KOPT-K1 (cell line): ENCODE results near the gene MYO15B.
A peak's percentile ranks its signal among the peaks of the same experiment; 100 is the strongest.

Experiments used
- H3K27ac ChIP-seq: fragments of 200-600 bp; sonication (generic); 2 replicates; pipeline ENCODE4 v1.5.1; 2016; ENCODE audit warnings: antibody characterized with exemption, mild to moderate bottlenecking, low read depth, low read length; ENCODE audit not compliant: poor library complexity, severe bottlenecking
- H3K36me3 ChIP-seq: fragments of 200-600 bp; sonication (generic); 2 replicates; pipeline ENCODE4 v1.5.1; 2017; ENCODE audit warnings: antibody characterized with exemption, mild to moderate bottlenecking, low read length, moderate library complexity; ENCODE audit not compliant: insufficient read depth
- H3K9me3 ChIP-seq: fragments of 200-600 bp; sonication (generic); 2 replicates; pipeline ENCODE4 v1.5.1; 2017; ENCODE audit warnings: antibody characterized with exemption, low read length, mild to moderate bottlenecking; ENCODE audit not compliant: insufficient read depth, poor library complexity, severe bottlenecking

Gene MYO15B

DNA sequence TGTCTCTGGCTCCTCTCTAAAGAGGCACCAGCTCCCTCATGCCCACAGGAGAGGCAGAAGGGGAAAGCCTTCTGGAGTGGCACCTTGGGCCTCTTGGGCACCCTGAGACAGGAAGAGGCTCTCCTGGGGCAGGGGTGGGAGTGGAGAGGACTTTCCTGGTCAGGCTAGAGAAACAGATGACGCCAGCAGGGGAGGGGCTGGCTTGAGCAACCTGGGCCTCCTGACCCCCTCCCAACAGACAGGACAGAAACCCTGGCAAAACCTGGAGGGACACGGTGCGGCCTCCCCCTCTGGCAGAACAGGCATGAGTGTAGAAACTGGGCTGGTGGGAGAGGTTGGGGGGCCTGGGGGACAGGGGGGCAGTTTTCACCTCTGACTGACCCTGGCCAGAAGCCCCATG is 51.7 kb downstream of the MYO15B start:
- Histone ChIP-seq H3K36me3 (peaks cover 6% of the 10 kb centered on the region; the same call in 1 of the 2 replicates), H3K27ac (no peak overlapping the region), H3K9me3 (no peaks in the 10 kb centered on the region)

DNA sequence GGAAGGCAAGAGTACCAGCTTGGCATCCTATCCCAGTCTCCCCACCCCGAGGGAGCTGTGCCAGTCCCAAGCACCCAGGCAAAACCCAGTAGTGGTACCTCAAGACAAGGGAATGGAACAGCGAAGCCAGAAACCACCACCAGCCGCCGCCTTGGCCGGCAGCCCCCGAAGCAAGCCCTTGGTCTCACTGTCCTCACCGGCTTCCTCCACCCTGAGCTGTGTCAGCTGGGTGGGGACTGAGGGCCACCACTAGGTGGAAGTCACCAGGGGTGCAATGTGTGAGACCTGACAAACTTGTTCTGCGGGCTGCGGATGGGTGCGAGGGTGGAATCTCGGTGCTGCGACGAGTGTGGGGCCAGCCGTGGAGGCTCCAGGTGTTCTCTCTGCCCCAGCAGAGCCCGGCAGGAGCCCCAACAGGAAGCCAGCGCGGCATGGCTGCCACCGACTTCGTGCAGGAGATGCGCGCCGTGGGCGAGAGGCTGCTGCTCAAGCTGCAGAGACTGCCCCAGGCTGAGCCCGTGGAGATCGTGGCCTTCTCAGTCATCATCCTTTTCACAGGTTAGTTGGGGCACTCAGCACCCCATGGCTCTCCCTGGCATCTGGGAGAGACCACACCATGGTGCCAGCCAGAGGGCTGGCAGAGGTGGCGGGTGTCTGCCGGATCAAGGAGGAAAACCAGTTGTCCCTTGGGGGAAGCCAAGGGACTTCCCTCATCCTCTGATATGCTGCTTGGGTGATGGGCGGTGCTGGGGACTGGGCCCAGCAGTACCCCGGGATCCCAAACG is 52.4 kb downstream of the MYO15B start:
- Histone ChIP-seq H3K27ac (no peak overlapping the region), H3K9me3 (no peaks in the 10 kb centered on the region), H3K36me3 (peaks cover 6% of the 10 kb centered on the region; the same call in 1 of the 2 replicates)

DNA sequence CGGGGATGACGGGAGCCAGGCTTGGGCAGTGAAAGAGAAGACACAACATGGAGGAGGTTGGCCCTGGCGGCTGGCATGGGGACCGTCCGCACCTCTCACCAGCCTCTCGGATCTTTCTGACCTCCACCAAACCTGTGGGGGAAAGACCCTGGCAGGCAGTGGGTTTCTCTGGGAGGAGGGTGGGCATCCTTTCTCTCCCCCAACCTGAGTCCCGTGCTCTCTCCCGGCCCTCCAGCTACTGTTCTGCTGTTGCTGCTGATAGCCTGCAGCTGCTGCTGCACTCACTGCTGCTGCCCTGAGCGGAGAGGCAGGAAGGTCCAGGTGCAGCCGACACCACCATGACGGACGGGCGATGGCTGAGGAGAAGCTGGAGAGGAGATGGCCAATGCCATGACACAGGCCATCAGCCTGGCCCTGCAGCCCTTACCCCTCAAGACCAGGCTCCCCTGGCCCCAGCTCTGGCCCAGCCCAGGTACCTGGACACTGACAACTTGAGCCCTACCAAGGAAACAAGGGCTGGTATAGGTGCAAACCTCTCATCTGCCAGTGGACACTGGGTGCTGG is 53.0 kb downstream of the MYO15B start:
- Histone ChIP-seq H3K27ac (no peak overlapping the region), H3K36me3 (peaks cover 6% of the 10 kb centered on the region; the same call in 1 of the 2 replicates), H3K9me3 (no peaks in the 10 kb centered on the region)

DNA sequence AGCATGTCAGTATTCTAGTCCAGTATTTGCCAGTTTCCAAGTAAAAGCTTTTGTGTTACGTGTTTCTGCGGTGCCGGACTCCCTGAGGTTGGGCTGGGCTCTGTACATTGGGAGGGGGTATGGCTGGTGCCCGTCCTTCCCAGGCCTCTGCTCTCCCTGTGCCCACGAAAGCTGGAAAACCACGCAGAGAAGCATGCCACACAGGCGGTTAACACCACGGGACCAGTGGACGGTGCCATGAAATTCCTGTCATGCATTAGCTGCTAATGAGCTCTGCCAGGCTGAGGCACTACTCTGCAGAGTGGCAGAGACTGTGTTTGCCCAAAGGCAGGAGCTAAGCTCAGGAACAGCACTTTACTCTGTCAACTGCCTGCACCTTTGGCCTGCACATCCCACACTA is 53.7 kb downstream of the MYO15B start:
- Histone ChIP-seq H3K36me3 (peaks cover 6% of the 10 kb centered on the region; the same call in 1 of the 2 replicates), H3K9me3 (no peaks in the 10 kb centered on the region), H3K27ac (no peak overlapping the region)

DNA sequence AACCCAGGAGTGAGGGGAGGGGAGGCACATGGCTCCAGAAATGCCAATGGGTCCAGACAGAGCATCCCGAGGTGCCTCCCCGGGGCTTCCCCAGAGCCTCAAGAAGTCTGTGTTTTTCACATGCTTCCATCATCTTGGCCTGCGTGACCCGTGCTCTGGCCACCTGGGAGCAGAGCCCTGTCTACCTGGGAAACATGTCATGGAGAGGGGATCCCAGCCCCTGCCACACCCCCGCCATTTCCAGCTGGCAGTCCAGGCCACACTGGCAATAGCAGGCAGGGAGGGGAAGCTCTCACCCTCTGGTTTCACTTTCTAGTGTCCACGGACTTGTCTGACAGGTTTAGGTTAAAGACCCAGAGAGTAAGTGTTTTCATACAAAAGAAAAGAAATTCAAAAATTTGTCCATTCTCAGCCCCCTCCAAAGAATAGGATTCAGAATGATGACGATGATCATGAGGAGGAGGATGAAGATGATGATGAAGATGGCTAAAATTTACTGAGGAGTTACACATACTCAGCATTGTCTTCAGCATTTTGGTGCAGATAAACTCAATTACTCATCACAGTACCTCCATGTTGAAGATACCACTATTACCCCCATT is 54.7 kb downstream of the MYO15B start:
- no peaks in the 10 kb centered on the region for H3K9me3 ChIP-seq
- H3K36me3 ChIP-seq, result peaks cover 6% of the 10 kb centered on the region; the same call in 1 of the 2 replicates
- H3K27ac ChIP-seq, result no peak overlapping the region

DNA sequence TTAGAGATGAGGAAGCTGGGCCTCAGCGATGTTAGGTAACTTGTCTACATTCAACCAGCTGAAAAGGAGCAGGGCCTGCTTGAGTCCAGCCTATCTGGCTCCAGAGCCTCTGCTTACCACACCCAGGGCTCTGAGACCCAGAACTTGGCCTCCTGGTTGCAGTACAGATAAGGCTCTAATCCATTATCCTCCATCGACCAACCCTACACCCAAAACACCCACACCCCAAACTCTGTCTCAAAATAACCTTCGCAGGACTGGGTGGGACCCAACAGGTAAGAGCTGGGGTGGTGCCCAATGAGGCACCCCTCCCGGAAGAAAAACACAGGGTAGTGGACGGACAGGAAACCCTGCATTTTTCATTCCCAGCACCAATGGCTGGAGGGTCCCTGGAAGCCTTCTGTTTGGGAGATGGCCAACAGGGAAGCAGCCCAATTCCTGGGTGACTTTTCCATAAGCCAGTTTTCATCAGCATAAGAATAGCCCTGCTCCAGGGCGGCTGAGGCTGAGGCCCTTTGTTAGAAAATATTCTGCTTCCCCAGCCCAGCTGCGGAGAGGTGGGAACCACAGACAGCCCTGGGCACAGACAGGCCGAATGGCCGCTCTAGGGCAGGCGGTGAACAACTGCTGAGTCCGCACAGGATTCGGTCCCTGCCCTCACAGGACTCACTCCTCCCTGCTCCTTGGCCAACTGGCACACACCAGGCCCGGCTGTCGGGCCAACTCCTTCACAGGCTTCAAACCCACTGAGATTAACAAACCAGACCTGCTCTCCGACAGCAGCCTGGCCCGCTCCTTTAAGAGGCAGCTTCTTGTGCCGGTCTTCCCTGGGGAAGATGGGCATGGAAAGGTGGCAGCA is 55.4 kb downstream of the MYO15B start:
- no peaks in the 10 kb centered on the region for H3K9me3 ChIP-seq
- no peak overlapping the region for H3K27ac ChIP-seq
- peaks cover 8% of the 10 kb centered on the region; the same call in 1 of the 2 replicates for H3K36me3 ChIP-seq

DNA sequence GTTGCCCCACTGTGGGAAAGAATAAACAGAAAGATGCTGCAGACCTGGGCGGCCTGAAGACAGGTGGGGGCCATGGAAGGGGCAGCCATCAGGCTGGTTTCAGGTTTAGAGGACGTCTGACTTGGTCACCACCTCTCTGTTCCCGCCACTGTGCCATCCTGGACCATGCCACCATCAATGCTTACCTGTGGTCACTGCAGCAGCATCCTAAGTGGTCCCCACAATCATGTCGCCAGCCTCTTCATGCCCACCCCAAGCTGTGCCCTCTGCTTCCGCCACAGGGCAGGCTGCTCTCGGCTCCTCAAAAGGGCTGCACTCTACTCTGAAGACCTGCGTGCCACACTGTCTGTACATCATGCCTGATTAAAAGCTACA is 56.0 kb downstream of the MYO15B start:
- Histone ChIP-seq H3K36me3 (peaks cover 8% of the 10 kb centered on the region; the same call in 1 of the 2 replicates), H3K27ac (no peak overlapping the region), H3K9me3 (no peaks in the 10 kb centered on the region)

DNA sequence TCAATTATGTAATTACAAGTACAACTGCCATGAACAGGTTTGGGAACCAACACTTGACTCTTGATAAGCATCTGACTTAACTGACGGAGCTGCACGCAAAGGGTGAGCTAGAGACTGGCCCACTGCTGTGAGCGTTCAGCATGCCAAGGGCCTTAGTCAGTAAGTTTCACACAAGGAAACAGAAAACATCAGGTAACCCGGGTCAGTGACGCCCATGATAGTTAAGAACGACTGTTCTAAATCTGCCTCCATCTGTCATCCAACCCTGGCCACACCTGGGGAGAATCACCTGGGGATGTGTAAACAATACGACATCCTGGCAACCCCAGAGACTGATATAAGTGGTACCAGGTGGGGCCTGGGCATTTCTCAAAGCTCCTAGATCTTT is 57.9 kb downstream of the MYO15B start:
- peak overlapping the region; percentile 35 for H3K27ac ChIP-seq
- H3K36me3 ChIP-seq, result peaks cover 16% of the 10 kb centered on the region
- H3K9me3 ChIP-seq, result no peaks in the 10 kb centered on the region

DNA sequence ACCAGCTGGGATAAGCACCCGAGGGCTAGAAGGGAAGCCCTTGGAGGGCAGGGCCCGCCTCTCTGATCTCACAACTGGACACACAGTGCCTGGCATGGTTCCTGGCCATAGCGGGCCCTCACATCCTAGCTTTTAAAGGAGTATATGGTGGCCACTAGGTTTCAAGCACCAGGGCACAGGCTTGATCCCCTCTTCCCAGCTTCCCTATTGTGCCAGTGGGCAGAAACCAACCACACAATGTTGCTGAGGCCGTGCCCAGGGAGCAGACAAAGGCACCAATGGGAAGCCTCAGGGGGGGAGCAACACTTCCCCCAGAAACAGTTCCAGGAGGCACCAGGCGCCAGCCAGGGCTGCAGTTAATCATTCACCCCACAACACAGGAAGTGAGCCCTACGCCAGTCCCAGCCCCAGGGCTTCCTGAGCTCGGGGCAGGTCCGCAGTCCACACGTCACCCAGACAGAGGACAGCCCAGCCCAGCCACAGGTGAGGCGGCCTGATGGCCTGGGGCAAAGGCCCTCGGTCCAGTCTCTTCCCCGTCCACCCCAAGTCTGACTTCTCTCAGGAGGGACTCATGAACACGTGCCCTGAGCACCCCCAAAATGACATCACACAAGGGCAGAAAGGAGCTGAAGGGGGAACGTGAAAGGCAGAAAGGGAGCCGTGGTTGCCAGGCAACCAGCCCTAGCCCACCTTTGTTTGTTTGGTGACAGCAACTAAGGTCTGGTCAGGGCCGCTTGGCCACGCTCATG is 58.5 kb downstream of the MYO15B start:
- Histone ChIP-seq H3K36me3 (peaks cover 22% of the 10 kb centered on the region), H3K27ac (peak overlapping the region; percentile 35), H3K9me3 (no peaks in the 10 kb centered on the region)

DNA sequence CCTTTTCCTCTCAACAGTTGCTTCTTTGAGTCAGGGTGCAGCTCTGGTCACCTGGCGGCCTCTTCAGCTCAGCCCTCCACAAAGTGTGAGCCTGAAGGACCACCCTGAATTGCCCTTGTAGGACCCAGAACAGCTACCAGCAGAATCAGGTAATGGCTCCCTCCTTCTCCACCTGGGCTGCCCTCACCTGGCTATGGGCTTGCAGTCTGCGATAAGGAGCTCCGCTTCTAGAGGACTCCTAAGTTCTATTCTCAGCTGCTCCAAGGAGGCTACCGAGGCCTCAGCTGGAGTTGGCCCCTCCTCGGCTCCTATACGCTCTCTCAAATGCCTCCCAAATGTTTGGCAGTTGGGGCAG is 59.0 kb downstream of the MYO15B start:
- peak overlapping the region; percentile 35 for H3K27ac ChIP-seq
- H3K9me3 ChIP-seq, result no peaks in the 10 kb centered on the region
- peaks cover 26% of the 10 kb centered on the region for H3K36me3 ChIP-seq

DNA sequence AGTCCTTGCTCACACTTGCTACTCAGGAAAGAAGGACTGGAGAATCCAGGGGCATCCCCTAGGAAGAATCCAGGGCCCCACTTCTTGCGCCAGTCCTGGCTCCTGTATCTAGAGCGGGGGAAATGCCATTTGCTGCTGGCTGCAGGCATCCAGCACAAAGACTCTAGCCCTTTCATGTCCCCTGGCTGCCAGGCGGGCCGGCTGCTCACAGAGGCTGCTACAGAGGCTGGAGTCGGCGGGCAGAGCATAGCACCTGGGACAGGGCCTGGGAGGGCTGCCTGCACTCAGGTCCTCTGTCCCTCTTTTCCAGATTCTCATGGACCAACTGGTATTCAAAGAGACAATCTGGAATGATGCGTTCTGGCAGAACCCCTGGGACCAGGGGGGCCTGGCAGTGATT is 59.5 kb downstream of the MYO15B start:
- Histone ChIP-seq H3K9me3 (no peaks in the 10 kb centered on the region), H3K36me3 (peaks cover 30% of the 10 kb centered on the region), H3K27ac (no peak overlapping the region)

DNA sequence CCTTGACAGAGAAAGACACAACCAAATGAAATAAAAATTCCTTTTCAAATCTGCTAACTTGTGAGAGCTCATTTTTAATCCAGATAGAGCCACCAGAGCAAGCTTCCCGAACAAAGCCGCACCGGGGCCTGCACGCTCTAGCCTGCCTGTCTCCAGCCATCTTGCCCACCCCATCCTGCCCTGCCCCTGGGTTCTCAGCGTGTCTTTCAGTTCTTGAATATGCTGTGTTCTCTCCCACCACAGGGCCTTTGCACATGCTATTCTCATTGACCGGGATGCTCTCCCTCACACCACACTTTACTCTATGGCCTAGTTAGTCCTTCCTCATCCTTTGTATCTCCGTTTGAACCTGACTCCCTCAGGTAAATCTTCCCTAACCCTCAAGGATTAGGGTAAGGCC is 60.3 kb downstream of the MYO15B start:
- no peak overlapping the region for H3K27ac ChIP-seq
- H3K36me3 ChIP-seq, result peaks cover 30% of the 10 kb centered on the region
- H3K9me3 ChIP-seq, result no peaks in the 10 kb centered on the region

DNA sequence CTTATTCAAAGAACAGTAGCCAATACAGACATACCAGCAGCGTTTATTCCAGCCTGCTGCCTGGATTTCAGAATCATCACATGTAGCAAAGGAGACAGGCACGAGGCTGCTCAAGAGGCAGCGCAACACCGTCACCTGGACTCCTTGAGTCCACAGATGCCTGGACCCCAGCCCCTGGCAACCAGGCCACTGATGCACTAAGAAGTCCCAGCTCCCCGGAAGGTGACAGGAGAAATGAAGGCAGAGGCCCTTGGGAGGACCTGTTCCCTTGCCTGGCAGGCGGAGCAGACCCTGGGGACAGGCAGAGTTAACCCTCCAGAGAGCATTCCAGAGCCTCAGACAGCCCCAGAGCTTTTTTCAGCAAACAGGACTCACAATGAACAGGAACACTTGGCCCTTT is 62.1 kb downstream of the MYO15B start:
- H3K27ac ChIP-seq, result no peak overlapping the region
- no peaks in the 10 kb centered on the region for H3K9me3 ChIP-seq
- peaks cover 36% of the 10 kb centered on the region for H3K36me3 ChIP-seq

DNA sequence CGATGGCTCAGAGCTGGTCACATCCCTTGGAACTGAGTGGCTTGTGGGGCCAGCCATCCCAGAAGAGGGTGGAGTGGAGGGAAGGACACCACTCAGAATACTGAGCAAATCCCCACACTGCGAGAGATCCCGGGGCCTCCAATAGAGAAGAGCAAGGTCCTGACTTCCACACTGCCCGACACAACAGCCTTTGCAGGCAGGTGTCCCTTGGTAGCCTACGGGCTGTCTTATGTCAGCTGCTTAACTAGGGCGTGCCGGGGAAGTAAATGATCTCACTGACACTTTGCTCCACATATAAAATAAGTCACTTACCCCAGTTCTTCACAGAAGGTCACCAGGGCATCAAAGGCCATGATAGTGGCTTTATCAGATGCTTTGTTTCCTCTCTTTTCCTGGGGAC is 63.3 kb downstream of the MYO15B start:
- H3K27ac ChIP-seq, result no peak overlapping the region
- H3K36me3 ChIP-seq, result peaks cover 41% of the 10 kb centered on the region
- no peaks in the 10 kb centered on the region for H3K9me3 ChIP-seq
